Stimulated activated CD4-positive, alpha-beta T cell treated with anti-CD3 and anti-CD28 coated beads, TNF-alpha, amount 100 ng/mL, for 1 hour (primary cell): ENCODE results near the gene MDM2.

Experiments
- DNase-seq, 3 donors: peaks; one replicate each; pipeline ENCODE4 v3.0.0-alpha.2; 2020; ENCODE audit warnings: low read depth in 3 of 3, low spot score in 1 of 3

Gene MDM2

DNA sequence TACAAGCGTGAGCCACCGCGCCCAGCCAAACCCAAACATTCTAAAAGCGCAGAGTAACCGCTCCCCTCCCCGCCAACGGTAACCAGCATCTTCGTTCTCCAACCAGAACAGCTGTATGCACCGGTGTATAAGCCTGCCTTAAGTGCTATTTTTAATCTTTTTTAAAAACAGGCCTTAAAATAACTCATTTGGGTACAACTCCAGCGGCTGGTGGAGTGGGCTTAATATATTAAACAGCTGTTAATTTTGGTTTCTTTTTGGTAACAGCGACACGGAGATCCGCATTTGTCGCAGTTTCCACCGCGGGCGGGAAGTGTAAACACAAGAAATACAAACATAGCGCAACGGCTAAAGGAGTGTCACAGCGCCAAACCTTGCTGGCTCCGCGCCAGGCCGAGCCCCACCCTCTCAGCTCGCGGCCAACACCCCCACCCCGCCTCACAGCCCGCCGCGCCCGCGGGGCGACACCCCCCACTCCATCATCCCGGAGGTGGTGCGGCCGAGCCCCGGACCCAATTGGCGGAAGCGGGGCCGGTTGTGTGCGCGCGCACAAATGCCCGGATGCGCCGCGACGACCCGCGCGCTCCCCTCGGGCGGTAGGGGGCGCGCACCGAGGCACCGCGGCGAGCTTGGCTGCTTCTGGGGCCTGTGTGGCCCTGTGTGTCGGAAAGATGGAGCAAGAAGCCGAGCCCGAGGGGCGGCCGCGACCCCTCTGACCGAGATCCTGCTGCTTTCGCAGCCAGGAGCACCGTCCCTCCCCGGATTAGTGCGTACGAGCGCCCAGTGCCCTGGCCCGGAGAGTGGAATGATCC is at the start of gene MDM2:
TSS of gene MDM2 (plus strand) at position 602 of the 812 bp plus-strand sequence. CDS start 301 bp downstream, outside the sequence.
- peak; percentile 86 to 93 (median 93) for DNase-seq

- no peak for DNase-seq
Observed at GRCh38 chr12:68759852-68760251, 48.1 kb upstream of the MDM2 start.

DNA sequence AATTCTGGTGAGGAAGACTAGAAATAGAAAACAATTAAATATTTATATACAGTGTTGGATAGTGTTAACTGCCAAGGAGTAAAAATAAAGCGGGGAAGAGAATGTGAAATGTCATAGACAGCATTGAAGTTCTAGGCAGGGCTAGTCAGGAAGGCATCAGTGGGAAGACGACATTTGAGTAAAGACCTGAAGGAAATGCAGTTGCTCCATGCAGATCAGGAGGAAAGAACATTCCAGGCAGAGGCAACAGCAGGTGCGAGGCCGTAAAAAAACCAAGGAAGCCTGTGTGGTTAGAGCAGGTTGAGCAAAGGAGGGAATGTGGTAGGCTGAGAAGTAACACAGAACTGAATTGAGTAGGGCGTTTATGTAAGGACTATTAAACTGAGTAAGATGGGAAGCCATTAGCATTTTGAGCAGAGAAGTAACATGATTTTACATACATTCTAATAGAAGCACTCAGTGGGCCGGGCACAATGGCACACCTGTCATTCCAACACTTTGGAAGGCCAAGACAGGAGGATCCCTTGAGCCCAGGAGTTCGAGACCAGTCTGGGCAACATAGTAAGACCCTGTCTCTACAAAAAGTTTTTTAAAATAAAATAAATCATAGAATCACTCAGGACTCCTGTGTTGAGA is 47.1 kb upstream of the MDM2 start:
- no peak for DNase-seq

DNA sequence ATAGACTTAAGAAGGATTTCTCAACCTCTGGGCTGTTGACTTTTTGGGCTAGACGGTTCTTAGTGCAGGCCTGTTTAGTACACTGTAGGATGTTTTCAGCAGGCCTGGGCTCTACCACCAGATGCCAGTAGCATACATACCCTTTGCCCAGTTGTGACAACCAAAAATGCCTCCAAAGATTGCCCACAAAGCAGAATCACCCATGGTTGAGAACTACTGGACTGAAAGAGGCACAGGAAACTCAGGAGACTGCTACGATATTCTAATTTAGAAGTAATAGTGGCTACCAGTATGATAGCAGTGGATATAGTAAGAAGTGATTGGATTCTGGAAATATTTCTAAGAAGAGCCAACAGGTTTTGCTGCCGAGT is 46.5 kb upstream of the MDM2 start:
- DNase-seq: no peak

- DNase-seq: no peak
Observed at GRCh38 chr12:68761901-68762630, 45.9 kb upstream of the MDM2 start.

GRCh38 chr12:68762691-68763090 is 45.3 kb upstream of the MDM2 start:
- DNase-seq: no peak

GRCh38 chr12:68765696-68766095 is 42.3 kb upstream of the MDM2 start:
- no peak for DNase-seq

GRCh38 chr12:68766646-68767045 is 41.3 kb upstream of the MDM2 start:
- no peak for DNase-seq

GRCh38 chr12:68767191-68767590 is 40.8 kb upstream of the MDM2 start:
- DNase-seq: no peak

DNA sequence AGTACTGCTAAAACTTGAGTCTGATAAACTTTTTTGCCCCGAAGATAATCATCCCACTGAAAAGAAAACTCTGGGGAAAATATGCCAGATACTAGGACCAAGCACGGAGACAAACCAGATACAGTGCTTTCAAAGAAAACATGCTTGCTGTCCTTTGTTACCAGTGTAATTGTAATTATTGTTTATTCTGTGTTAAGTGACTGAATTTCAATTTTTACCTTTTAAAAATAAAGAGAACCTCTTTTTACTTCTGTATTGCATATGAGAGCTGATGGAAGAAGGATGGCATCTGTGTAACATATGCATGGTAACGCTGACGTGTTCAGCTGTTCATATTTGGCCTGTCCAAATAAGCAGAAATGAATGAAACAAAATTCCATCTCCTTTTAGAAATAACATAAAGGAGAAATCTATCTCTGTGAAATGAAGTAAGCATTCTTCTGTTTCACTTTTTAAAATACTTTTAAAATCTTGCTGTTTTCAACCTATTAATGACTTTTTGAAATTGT is 39.5 kb upstream of the MDM2 start:
- DNase-seq: no peak

- no peak for DNase-seq
Observed at GRCh38 chr12:68769941-68770340, 38.0 kb upstream of the MDM2 start.

DNA sequence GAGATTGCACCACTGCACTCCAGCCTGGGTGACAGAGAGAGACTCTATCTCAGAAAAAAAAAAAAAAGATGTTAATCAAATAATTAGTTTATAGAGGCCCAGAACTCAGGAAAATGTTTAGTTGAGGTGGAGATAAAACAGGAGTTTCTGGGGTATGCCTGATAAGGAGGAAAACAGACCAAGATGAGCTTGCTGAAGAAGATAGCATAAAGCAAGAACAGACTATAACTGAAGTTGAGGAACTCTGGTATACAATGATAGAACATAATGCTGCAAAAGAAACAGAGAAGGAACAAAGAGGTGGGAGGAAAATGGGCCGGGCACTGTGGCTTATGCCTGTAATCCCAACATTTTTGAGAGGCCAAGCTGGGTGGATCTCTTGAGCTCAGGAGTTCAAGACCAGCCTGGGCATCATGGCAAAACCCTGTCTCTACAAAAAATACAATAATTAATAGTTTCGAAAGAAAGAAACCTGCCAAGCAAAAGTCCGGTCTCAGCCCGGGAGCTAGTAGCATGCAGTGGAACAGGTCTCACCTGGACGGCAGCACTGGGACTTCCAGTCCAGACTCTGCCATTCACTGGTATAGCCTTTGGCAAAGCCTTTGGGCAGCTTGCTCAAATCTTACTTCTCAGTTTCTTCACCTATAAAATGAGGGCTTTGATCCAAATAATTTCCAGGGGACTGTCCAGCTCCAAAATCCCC is 36.6 kb upstream of the MDM2 start:
- DNase-seq: no peak

- DNase-seq: no peak
Observed at GRCh38 chr12:68772714-68773113, 35.3 kb upstream of the MDM2 start.

DNA sequence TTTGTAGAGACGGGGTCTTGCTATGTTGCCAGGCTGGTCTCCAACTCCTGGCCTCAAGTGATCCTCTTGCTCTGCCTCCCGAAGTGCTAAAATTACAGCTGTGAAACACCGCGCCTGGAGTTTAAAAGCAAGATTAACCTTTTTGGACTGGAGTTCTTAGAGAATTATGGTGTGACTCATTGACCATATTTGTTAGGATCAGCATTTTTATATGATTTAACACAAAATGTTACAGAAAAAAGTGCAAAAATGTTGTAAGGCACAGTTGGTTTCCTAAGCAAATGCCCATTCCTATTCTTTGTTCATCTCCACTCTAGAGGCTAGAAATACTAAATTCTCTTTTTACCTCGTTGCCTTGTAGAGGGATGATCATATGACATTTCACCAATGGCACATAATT is 34.4 kb upstream of the MDM2 start:
- no peak for DNase-seq

GRCh38 chr12:68775121-68775630 is 32.8 kb upstream of the MDM2 start:
- DNase-seq: no peak

GRCh38 chr12:68776976-68777610 is 30.9 kb upstream of the MDM2 start:
- no peak for DNase-seq

DNA sequence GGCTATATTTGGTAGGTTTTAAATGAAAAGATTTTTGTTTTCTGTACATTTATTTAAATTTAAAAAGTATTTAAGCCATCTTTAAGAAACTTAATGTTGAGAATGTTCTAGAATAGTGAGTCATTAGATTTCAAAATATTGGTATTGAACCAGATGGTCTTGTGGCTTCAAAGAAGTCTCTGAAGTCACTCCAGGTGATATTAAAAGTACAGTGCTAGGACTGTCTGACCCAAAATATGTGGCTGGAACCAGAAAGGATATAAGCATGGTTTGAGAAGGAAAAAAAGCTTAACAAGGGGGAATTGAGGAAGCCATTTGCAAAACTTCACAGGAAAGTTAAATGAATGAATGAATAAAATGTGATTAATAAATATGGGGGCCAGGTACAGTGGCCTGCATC is 28.7 kb upstream of the MDM2 start:
- DNase-seq: no peak

DNA sequence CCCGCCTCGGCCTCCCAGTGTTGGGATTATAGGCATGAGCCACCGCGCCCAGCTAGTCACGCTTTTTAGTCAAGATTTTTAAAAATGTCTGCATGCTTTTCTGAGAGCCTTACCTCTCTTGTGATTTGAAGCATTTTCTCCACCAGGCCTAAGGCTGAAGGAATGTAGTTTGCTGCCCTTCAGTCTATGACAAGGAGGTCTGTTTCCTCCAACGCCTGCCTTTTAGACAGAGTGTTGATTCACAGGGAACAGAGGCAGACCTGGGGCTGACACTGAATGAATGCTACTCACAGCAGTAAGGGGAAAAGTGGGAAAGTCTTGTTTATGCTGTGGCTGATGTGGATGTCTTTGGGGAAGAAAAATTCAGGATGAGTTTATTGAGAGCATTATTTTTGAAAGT is 27.2 kb upstream of the MDM2 start:
- no peak for DNase-seq

GRCh38 chr12:68781728-68782127 is 26.2 kb upstream of the MDM2 start:
- no peak for DNase-seq

DNA sequence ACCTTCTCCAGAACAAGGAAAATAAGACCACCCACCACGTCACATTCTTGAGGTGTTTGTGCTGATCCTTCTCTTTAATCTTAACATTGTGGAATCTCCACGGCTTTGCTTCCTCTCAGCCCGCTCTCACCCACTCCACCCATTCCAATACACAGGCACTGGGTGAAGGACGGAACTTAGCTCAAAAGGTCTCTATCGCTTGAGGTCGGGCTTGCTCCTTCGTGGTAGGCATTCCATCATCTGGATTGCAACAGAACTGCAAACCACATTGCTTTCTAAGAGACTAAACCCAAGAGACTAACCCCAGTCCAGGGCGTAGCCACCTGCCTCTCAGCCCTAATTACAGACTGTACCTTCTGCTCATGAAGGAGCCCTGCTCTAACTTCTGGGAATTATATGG is 24.0 kb upstream of the MDM2 start:
- DNase-seq: no peak

DNA sequence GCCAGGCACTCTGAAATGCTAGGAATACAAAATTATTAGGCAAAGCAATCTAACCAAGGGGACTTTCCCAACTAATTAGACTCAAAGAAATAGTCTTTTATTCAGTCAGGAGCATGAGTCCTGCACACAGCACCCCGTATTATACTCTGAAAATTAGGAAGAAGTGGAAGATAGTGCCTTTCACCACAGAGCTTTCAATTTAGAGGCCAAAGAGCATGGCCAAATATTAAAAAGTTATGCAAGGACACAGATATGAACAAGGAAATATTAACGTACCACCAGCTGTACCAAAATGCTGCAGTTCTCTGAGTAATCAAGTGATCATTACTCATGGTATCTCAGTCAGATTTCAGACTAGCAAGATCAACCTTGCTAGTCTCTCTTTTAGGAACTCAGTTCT is 22.6 kb upstream of the MDM2 start:
- no peak for DNase-seq
